H1 (cell line): ENCODE results near the gene PTP4A1. TPM values are rescaled to one million over a fixed set of nuclear protein-coding genes. Genes with fewer than 3 reads are reported as not detected.

ENCODE experiments used
- CTCF ChIA-PET: fragments of 300-600 bp; sonication (Branson Sonifier 250); formaldehyde crosslinking; loops from one replicate; lab custom pipeline; 2021; ENCODE audit not compliant: partially characterized antibody; lab: Charles Lee
- POLR2A ChIA-PET: fragments of 300-600 bp; sonication (Branson Sonifier 250); formaldehyde crosslinking; loops from one replicate; lab custom pipeline; 2021; ENCODE audit warnings: inconsistent platforms; ENCODE audit not compliant: partially characterized antibody; lab: Charles Lee
- DNase-seq, 2 experiments: peaks; one replicate each; pipeline versions ENCODE4 v3.0.0 to v3.0.0-alpha.2; 2010 to 2022; ENCODE audit warnings: low spot score in 2 of 2, low read depth in 1 of 2, mixed read lengths in 1 of 2
- FAIRE-seq: peaks from 2 replicates; lab custom pipeline; 2011; peaks lifted over from hg19 to GRCh38; lab: Jason Lieb, UNC
- H2AFZ ChIP-seq: 2 replicates; pipeline ENCODE4 v1.8.1; 2012; ENCODE audit warnings: low read length, inconsistent platforms
- H2AK5ac ChIP-seq: 2 replicates; pipeline ENCODE4 v1.6.1; 2013; ENCODE audit warnings: low read depth, low read length
- H2BK120ac ChIP-seq: replicated peaks from 2 replicates; pipeline ENCODE3; 2013; ENCODE audit warnings: low read depth, low read length, inconsistent platforms
- H2BK12ac ChIP-seq: 2 replicates; pipeline ENCODE4 v1.6.1; 2013; ENCODE audit warnings: low read depth, low read length
- H2BK15ac ChIP-seq: 2 replicates; pipeline ENCODE4 v1.6.1; 2013; ENCODE audit warnings: low read length
- H2BK20ac ChIP-seq: 2 replicates; pipeline ENCODE4 v1.6.1; 2013; ENCODE audit warnings: low read length
- H2BK5ac ChIP-seq: 2 replicates; pipeline ENCODE4 v1.6.1; 2013; ENCODE audit warnings: low read depth, low read length
- H3K14ac ChIP-seq: 2 replicates; pipeline ENCODE4 v1.6.1; 2013; ENCODE audit warnings: inconsistent platforms; ENCODE audit not compliant: insufficient read length
- H3K18ac ChIP-seq: 2 replicates; pipeline ENCODE4 v1.6.1; 2013; ENCODE audit warnings: low read length; ENCODE audit errors: extremely low read depth
- H3K23ac ChIP-seq: 2 replicates; pipeline ENCODE4 v1.6.1; 2013; ENCODE audit warnings: inconsistent platforms; ENCODE audit not compliant: insufficient read length
- H3K23me2 ChIP-seq: 2 replicates; pipeline ENCODE4 v1.6.1; 2013; ENCODE audit warnings: low read depth, low read length
- H3K27ac ChIP-seq: 2 replicates; pipeline ENCODE4 v1.6.1; 2011; ENCODE audit warnings: low read depth, low read length, inconsistent platforms
- H3K27me3 ChIP-seq, 4 experiments: replicated peaks in 1 of 4; 1 replicate in 1 of 4; 2 replicates in 3 of 4; pipeline versions ENCODE4 v1.6.1 to v1.8.1; 2011 to 2013; ENCODE audit warnings: low read length in 3 of 4, mild to moderate bottlenecking in 3 of 4, inconsistent platforms in 2 of 4, mixed read lengths in 2 of 4, moderate library complexity in 1 of 4; ENCODE audit not compliant: control insufficient read depth in 3 of 4, insufficient read depth in 3 of 4; ENCODE audit errors: extremely low read depth in 1 of 4
- H3K36me3 ChIP-seq, 4 experiments: 2 replicates each; pipeline versions ENCODE4 v1.6.1 to v1.8.1; 2011 to 2013; ENCODE audit warnings: mild to moderate bottlenecking in 4 of 4, low read length in 3 of 4, moderate library complexity in 2 of 4, control low read depth in 1 of 4, inconsistent platforms in 1 of 4; ENCODE audit not compliant: insufficient read depth in 4 of 4, control insufficient read depth in 2 of 4
- H3K4ac ChIP-seq: replicated peaks from 2 replicates; pipeline ENCODE3; 2013; ENCODE audit warnings: low read length, low read depth, mixed read lengths, inconsistent platforms; ENCODE audit not compliant: insufficient read length
- H3K4me1 ChIP-seq, 4 experiments: replicated peaks in 1 of 4; 1 replicate in 1 of 4; 2 replicates in 3 of 4; pipeline versions ENCODE4 v1.6.1 to v1.8.1; 2011 to 2013; ENCODE audit warnings: low read length in 3 of 4, inconsistent platforms in 2 of 4, mixed read lengths in 1 of 4; ENCODE audit not compliant: insufficient read depth in 4 of 4, control insufficient read depth in 3 of 4
- H3K4me2 ChIP-seq, 2 experiments: 2 replicates each; pipeline versions ENCODE4 v1.6.1 to v1.8.1; 2011 to 2013; ENCODE audit warnings: low read depth in 2 of 2, low read length in 2 of 2, control low read depth in 1 of 2, inconsistent platforms in 1 of 2, mild to moderate bottlenecking in 1 of 2; ENCODE audit not compliant: insufficient read depth in 1 of 2
- H3K4me3 ChIP-seq, 4 experiments: fragments of 200-600, 300-600 bp in 1 of 4; sonication (generic), shearing (Covaris generic), sonication (Bioruptor Twin) in 1 of 4; 2 replicates each; pipeline versions ENCODE4 v1.5.1 to v1.8.1; 2011 to 2016; ENCODE audit warnings: low read length in 4 of 4, low read depth in 3 of 4, control low read depth in 2 of 4, inconsistent platforms in 2 of 4, mild to moderate bottlenecking in 2 of 4, mixed read lengths in 1 of 4, moderate library complexity in 1 of 4; ENCODE audit not compliant: insufficient read depth in 2 of 4; ENCODE audit errors: extremely low read depth in 1 of 4
- H3K56ac ChIP-seq: replicated peaks from 2 replicates; pipeline ENCODE3; 2013; ENCODE audit warnings: low read depth, mild to moderate bottlenecking, mixed read lengths, low read length, inconsistent platforms; ENCODE audit not compliant: insufficient read length
- H3K79me1 ChIP-seq: 2 replicates; pipeline ENCODE4 v1.6.1; 2013; ENCODE audit warnings: low read depth, low read length, control low read depth
- H3K79me2 ChIP-seq, 2 experiments: 2 replicates each; pipeline versions ENCODE4 v1.6.1 to v1.8.1; 2012 to 2013; ENCODE audit warnings: low read length in 2 of 2, mild to moderate bottlenecking in 2 of 2, inconsistent platforms in 1 of 2; ENCODE audit not compliant: insufficient read depth in 2 of 2, control insufficient read depth in 1 of 2
- H3K9ac ChIP-seq, 4 experiments: replicated peaks in 1 of 4; 1 replicate in 1 of 4; 2 replicates in 3 of 4; pipeline versions ENCODE4 v1.6.1 to v1.8.1; 2011 to 2013; ENCODE audit warnings: low read depth in 3 of 4, low read length in 3 of 4, control low read depth in 2 of 4, mild to moderate bottlenecking in 2 of 4, moderate library complexity in 2 of 4, inconsistent platforms in 1 of 4; ENCODE audit errors: extremely low read depth in 1 of 4
- H3K9me3 ChIP-seq, 2 experiments: 2 replicates each; pipeline versions ENCODE4 v1.6.1 to v1.8.1; 2012 to 2013; ENCODE audit warnings: mild to moderate bottlenecking in 2 of 2, moderate library complexity in 2 of 2, control low read depth in 1 of 2, inconsistent platforms in 1 of 2, low read depth in 1 of 2, low read length in 1 of 2, mixed read lengths in 1 of 2; ENCODE audit not compliant: insufficient read depth in 2 of 2
- H4K20me1 ChIP-seq, 2 experiments: replicated peaks in 1 of 2; 2 replicates each; pipeline versions ENCODE3 to v1.8.1; 2011 to 2013; ENCODE audit warnings: inconsistent platforms in 2 of 2, low read length in 2 of 2, mild to moderate bottlenecking in 1 of 2; ENCODE audit not compliant: insufficient read depth in 2 of 2, control insufficient read depth in 1 of 2
- H4K5ac ChIP-seq: 2 replicates; pipeline ENCODE4 v1.6.1; 2013; ENCODE audit warnings: low read length, low read depth, mixed read lengths, inconsistent platforms; ENCODE audit not compliant: insufficient read length
- H4K8ac ChIP-seq: 2 replicates; pipeline ENCODE4 v1.8.0; 2013; ENCODE audit warnings: mild to moderate bottlenecking, moderate library complexity, low read length, inconsistent platforms; ENCODE audit not compliant: insufficient read depth; ENCODE audit errors: extremely low read depth
- H4K91ac ChIP-seq: replicated peaks from 2 replicates; pipeline ENCODE3; 2013; ENCODE audit warnings: low read length, mixed read lengths, inconsistent platforms; ENCODE audit not compliant: insufficient read length
- BACH1 ChIP-seq: IDR thresholded peaks from 2 replicates; pipeline ENCODE4 v1.6.1; 2012; ENCODE audit warnings: low read length, improper control_type of control experiment
- BCL11A ChIP-seq, 2 experiments: IDR thresholded peaks; one replicate each; pipeline ENCODE4 v1.6.1; 2011; ENCODE audit warnings: low read depth in 2 of 2, low read length in 2 of 2, mild to moderate bottlenecking in 2 of 2
- BRCA1 ChIP-seq: IDR thresholded peaks from 2 replicates; pipeline ENCODE4 v1.6.1; 2012; ENCODE audit warnings: low read depth, low read length, improper control_type of control experiment
- CEBPB ChIP-seq: IDR thresholded peaks from 2 replicates; pipeline ENCODE4 v1.6.1; 2012; ENCODE audit warnings: low read depth, low read length
- EZH2 ChIP-seq: fragments of 200-600 bp; sonication (generic); IDR thresholded peaks from 2 replicates; pipeline ENCODE4 v1.7.1; 2012; ENCODE audit warnings: low read depth, mild to moderate bottlenecking, moderate library complexity, low read length, inconsistent platforms; ENCODE audit not compliant: severe bottlenecking
- FOSL1 ChIP-seq: IDR thresholded peaks from 2 replicates; pipeline ENCODE4 v1.6.1; 2011; ENCODE audit warnings: mild to moderate bottlenecking, low read depth, low read length, moderate library complexity; ENCODE audit not compliant: insufficient read depth
- GTF2F1 ChIP-seq: IDR thresholded peaks from 2 replicates; pipeline ENCODE4 v1.6.1; 2012; ENCODE audit warnings: low read depth, low read length, improper control_type of control experiment, borderline replicate concordance
- JUN ChIP-seq: IDR thresholded peaks from 2 replicates; pipeline ENCODE4 v1.6.1; 2011; ENCODE audit warnings: low read depth, mild to moderate bottlenecking, improper control_type of control experiment, low read length
- POU5F1 ChIP-seq: IDR thresholded peaks from 2 replicates; pipeline ENCODE4 v1.6.1; 2011; ENCODE audit warnings: low read depth, mild to moderate bottlenecking, low read length, moderate library complexity
- SIN3A ChIP-seq, 2 experiments: IDR thresholded peaks in 1 of 2; conservative IDR thresholded peaks in 1 of 2; 2 replicates each; pipeline ENCODE4 v1.6.1; 2011 to 2012; ENCODE audit warnings: low read length in 2 of 2, improper control_type of control experiment in 1 of 2, low read depth in 1 of 2, mild to moderate bottlenecking in 1 of 2
- WGBS, 2 experiments: shearing (Covaris generic) in 1 of 2; methylation state at CpG; one replicate each; pipeline versions ENCODE4 v1.1.6 to v1.1.7; 2013 to 2015; ENCODE audit warnings: low lambda C conversion rate in 2 of 2, mixed read lengths in 2 of 2, inconsistent platforms in 1 of 2, low coverage in 1 of 2, missing lambda C conversion rate in 1 of 2; ENCODE audit not compliant: insufficient replicate concordance in 2 of 2, insufficient coverage in 1 of 2, insufficient read length in 1 of 2; ENCODE audit errors: extremely low coverage in 1 of 2, missing lambda C conversion rate in 1 of 2; 5-methylcytosine and 5-hydroxymethylcytosine counted together
- polyA plus RNA-seq, 7 experiments: library from polyadenylated mRNA; depleted of rRNA in 3 of 7; stranded (reverse) in 5 of 7; unstranded in 2 of 7; fragments of >200 nt in 5 of 7; fragments of 200-250 nt in 2 of 7; gene quantifications; 1 replicate in 5 of 7; 2 replicates in 1 of 7; 4 replicates in 1 of 7; pipeline versions ENCODE4 v1.2.1 to v1.2.3, GENCODE V29; 2011 to 2013; ENCODE audit warnings: missing spikeins in 2 of 7, mixed read lengths in 2 of 7
- total RNA-seq: library from RNA; stranded (reverse); fragmentation: NEBNext Ultra II Directional; extraction: Animal tissue kit (Norgen Biotek cat#: 25700); gene quantifications from 2 replicates; pipeline ENCODE4 v1.2.1, GENCODE V29; 2021

PTP4A1 gene
- total and polyA plus RNA-seq, 2 of the 8 experiments (the other 6 are each of a cell fraction or from before 2014, with no cell fraction given) = 21.1 to 76.3 TPM

GRCh38 chr6:63580704-63580961, 8.4 kb downstream of the PTP4A1 start:
- WGBS, 2 experiments = 91% methylated on average over 3 of the region's 3 CpGs; no CpG with 5 or more reads in 1 of the 2 experiments
- Histone ChIP-seq H3K18ac (no peak overlapping the region), H3K14ac (no peak overlapping the region), H3K9ac (no peak overlapping the region), H4K20me1 (peaks cover 2% of the 10 kb centered on the region in 2 experiments), H4K8ac (no peak overlapping the region), H3K23me2 (no peaks in the 10 kb centered on the region), H2BK12ac (no peak overlapping the region), H2BK15ac (no peak overlapping the region), H3K79me1 (no peaks in the 10 kb centered on the region), H2AFZ (no peak overlapping the region), H4K91ac (no peak overlapping the region), H3K27ac (no peak overlapping the region), H3K4me1 (no peaks in the 10 kb centered on the region), H2AK5ac (no peak overlapping the region), H2BK5ac (no peak overlapping the region), H2BK20ac (no peak overlapping the region), H3K79me2 (peaks cover 0 to 30% of the 10 kb centered on the region in 2 experiments; a peak in 3 of 4 replicates), H3K36me3 (peaks cover 16 to 69% (median 49%) of the 10 kb centered on the region in 4 experiments; a peak in 7 of 8 replicates), H3K4ac (no peak overlapping the region), H2BK120ac (no peak overlapping the region), H3K4me3 (no peak overlapping the region), H3K27me3 (no peaks in the 10 kb centered on the region), H4K5ac (no peak overlapping the region), H3K9me3 (no peaks in the 10 kb centered on the region), H3K56ac (no peak overlapping the region), H3K23ac (no peak overlapping the region), H3K4me2 (no peak overlapping the region)
- TF ChIP-seq SIN3A (conservative IDR thresholded peaks at IDR 0.05 in 1 of 2, IDR thresholded peaks at IDR 0.05 in 1 of 2; ENCODE audit: low read depth in 1 of 2, low read length in 2 of 2) (no peak), FOSL1 (no peak), JUN (no peak), POU5F1 (no peak), CEBPB (no peak), BACH1 (no peak), GTF2F1 (no peak), EZH2 (no peak), BRCA1 (no peak), BCL11A (IDR thresholded peaks at IDR 0.05; ENCODE audit: low read depth in 2 of 2, low read length in 2 of 2) (no peak)
- ChIA-PET CTCF (interaction anchor here (1.1 to 1.3 kb wide), 2 partner anchors 16 to 18 kb away, joined by 3 to 4 read pairs; no protein-coding TSS in a partner anchor), POLR2A (no interaction called here)
- FAIRE-seq (no peak), DNase-seq (no peak)
